Sciatic nerve (tissue), 2 donors: ENCODE results near the gene LPO. TPM values are rescaled to one million over a fixed set of nuclear protein-coding genes. Genes with fewer than 3 reads are reported as not detected.

Experiments
- ATAC-seq: fragments of 200-7000 bp; cut with Tn5 transposase; one replicate; pipeline ENCODE4 v1.9.1; 2020; ENCODE audit warnings: mild to moderate bottlenecking, moderate library complexity
- DNase-seq: peaks from one replicate; pipeline ENCODE4 v3.0.0-alpha.2; 2020; ENCODE audit warnings: low spot score
- intact Hi-C: fragments of 100-400 bp; cut with DNase I; formaldehyde crosslinking; loops from one replicate; pipeline ENCODE4 v1.14.2; 2022
- total RNA-seq: library from RNA; stranded (reverse); fragmentation: NEBNext Ultra II Directional; extraction: Animal tissue kit (Norgen Biotek cat#: 25700); gene quantifications from one replicate; pipeline ENCODE4 v1.2.1, GENCODE V29; 2021
- donor health status: DM: no; HTN: no; CAD: no.
- donor health status: DM: no; HTN: no; CAD: no.

The LPO gene
- total RNA-seq = not detected

DNA sequence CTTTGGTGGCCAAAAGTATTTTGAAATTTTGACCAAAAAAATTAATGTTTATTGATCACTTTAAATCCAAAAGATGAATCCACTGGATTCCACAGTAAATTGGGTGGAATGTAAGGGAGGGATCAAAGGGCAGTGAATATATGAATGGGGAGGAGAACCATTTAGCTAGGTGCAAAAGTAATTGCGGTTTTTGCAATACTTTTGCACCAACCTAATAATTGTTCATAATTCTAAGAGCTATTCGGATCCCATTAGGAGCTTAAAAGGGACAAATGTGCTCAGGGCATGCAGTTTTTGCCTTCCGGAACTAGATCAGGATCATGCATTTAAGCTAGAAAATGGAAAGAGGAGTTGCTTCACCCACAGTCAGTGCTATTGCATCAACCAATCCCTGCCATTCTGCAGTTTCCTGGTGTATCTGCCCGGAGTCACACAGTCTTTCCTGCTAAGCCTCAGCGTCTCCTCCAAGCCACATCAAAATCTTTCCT, at the start of gene LPO:
Gene LPO, plus strand, starts transcription at position 438 of the 488 bp plus-strand sequence. CDS start 4,396 bp downstream, outside the sequence.
- no peak for ATAC-seq
- DNase-seq = no peak
- intact Hi-C loops = no loop called here

- no peak for ATAC-seq
- intact Hi-C loops = no loop called here
- no peak for DNase-seq
Measured at GRCh38 chr17:58189436-58190146, 48.8 kb upstream of the LPO start.

GRCh38 chr17:58191241-58191896, 47.0 kb upstream of the LPO start:
- ATAC-seq = no peak
- no peak for DNase-seq
- intact Hi-C loops = no loop called here

DNA sequence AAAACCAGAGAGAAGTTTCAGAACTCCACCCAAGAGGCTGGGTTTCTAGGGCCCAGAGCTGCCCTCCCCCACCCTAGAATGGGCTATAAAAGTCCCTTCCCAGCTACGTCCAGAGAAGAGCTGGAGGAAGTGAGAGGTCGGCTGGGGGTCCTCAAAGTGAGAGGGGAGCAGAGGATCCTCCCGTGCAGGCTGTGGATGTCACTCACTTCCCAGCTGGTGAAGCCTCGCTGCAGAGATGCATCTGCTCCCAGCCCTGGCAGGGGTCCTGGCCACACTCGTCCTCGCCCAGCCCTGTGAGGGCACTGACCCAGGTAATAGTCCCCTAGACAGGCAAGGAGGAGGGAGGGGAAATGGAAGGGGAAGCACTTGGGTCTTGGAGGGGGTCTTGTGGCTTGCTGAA, 45.8 kb upstream of the LPO start, which contains the start of gene EPX:
Gene EPX, plus strand, starts transcription at position 115 of the 400 bp plus-strand sequence. Its CDS starts 121 bp downstream, at position 236.
- ATAC-seq (no peak), DNase-seq (no peak)
- intact Hi-C loops = no loop called here

- DNase-seq = no peak
- no peak for ATAC-seq
- intact Hi-C loops = no loop called here
Measured at GRCh38 chr17:58193641-58194255, 44.6 kb upstream of the LPO start.

DNA sequence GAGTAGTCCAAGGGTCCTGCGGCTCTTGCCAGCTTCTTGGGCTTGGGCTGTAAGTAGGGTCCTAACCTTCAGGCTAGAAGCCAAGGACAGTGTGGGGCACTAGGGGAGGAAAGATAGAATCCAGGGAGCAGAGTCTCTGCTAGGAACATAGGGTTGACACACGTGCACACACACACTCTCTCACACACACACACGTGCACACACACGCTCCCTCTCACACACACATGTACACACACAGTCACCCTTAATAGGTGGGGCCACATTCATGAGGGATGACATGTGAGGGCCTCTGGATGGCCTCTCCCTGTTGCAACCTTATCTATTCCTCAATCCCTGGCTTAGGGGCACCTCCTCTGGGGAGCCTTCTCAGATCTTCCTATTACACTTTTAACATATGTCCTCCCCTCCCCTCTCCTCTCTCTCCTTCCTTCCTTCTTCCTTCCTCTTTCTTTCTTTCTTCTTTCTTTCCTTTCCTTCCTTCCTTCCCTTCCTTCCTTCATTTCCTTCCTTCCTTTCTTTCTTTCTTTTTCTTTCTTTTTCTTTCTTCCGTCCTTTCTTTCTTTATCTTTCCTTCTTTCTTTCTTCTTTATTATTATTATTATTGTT, 42.8 kb upstream of the LPO start:
- intact Hi-C loops = no loop called here
- ATAC-seq = no peak
- DNase-seq = no peak

DNA sequence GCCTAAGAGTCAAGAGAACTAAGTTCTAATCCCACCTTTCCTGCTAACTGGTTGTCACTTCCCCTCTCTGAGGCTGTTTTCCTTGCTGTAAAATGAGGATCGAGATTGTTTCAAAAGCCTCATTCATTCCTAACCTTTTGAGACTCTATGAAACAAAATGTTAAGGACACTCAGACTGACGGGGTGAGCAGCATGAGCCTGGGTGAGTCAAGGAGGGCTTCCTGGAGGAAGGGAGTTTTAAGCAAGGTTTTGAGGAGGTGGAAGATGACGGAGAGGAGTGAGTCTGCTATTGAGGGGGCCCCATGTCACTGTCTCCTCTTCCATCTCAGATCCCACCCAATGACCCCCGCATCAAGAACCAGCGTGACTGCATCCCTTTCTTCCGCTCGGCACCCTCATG, 41.8 kb upstream of the LPO start:
- ATAC-seq = no peak
- intact Hi-C loops = no loop called here
- no peak for DNase-seq

DNA sequence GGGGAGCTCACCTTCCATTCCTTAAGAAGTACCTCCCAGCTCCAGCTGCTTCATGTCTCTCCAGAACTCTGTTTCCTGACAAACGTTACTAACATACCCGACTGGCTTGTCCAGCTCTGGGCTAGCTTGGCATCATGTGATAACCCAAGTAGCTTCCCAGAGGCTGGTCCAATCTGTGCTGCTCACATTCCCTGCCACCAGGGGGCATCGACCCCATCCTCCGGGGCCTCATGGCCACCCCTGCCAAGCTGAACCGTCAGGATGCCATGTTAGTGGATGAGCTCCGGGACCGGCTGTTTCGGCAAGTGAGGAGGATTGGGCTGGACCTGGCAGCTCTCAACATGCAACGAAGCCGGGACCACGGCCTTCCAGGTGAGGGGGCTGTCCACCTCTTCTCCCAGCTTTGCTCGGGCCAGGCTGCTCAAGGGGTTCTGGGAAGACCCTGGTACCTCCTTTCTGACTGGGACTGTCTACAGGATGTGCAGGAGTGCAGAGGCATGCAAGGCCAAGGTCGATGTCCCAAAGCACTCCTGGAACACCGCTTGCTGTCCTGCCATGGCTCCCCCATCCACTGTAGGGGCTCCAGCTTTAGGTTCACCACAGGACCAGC, 38.3 kb upstream of the LPO start:
- ATAC-seq (no peak), DNase-seq (no peak)
- intact Hi-C loops = no loop called here

DNA sequence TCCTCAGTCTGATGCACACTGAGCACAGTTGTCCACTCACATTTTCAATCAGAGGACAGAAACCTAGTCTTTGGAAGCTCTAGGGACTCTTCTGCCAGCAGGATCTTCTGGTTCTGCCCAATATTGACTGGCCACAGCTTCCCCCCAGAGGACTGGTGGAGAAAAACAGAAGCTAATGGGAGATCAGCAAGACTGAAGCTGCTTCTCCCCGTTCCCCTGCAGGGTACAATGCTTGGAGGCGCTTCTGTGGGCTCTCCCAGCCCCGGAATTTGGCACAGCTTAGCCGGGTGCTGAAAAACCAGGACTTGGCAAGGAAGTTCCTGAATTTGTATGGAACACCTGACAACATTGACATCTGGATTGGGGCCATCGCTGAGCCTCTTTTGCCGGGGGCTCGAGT, 35.5 kb upstream of the LPO start:
- DNase-seq (no peak), ATAC-seq (no peak)
- intact Hi-C loops = no loop called here

DNA sequence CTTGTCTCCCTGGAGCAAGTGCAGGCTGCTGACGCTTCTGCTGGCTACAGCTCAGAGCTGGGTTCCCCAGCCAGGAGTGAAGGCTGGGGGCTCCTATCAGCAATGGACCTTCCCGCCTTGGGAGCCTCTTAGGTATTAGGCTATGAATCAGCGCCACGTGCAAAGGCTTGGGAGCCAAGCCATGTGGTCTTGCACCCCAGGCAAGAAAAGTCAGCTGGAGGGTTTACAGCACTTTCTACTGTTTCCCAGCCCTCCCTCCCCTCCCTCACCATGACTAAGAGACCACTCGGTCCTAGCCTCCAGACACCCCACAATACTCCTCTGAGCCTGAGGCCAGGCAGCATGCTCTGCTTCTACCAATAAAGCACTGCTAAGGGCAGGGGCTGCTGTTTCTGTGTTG, 33.6 kb upstream of the LPO start:
- intact Hi-C loops = no loop called here
- no peak for ATAC-seq
- no peak for DNase-seq

GRCh38 chr17:58205936-58206335, 32.4 kb upstream of the LPO start:
- ATAC-seq (no peak), DNase-seq (no peak)
- intact Hi-C loops = no loop called here

DNA sequence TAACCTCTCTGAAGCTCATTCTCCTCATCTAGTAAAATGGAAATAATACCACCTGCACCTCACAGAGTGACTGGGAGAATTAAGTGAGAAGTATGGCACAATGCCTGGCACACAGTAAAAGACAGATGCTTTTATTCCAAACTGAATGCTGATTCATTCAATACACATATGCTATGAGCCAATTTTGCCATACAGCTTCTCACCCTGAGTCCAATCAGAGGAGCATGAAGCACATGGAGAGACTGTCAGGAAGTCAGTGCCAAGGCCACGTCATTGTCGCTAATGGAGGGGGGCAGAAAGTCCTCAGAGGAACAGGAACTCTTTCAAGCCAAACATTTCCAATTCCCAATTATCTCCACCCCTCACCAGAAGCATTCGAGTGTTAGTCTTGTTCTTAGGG, 30.9 kb upstream of the LPO start:
- no peak for ATAC-seq
- DNase-seq = no peak
- intact Hi-C loops = no loop called here

GRCh38 chr17:58208344-58208743, 30.0 kb upstream of the LPO start:
- no peak for DNase-seq
- no peak for ATAC-seq
- intact Hi-C loops = no loop called here

DNA sequence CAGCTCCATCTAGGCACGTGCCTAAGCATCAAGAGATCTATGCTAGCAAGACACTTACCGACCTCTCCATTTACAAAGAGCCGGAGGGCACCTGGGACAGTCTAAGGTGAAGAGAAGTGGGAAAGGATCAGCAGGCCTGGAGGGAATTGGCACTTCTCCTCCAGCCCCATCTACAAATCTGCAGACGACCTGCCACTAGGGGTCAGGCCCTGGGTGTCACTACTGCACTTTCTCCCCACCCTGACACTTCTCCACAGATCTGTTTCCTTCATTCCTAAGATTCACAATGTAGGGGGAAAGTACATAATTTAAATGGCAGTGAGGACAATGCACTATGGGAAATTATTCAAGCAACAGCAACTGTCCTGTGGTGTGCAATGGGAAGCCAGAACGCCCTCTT, 27.5 kb upstream of the LPO start:
- DNase-seq (no peak), ATAC-seq (no peak)
- intact Hi-C loops = no loop called here

- DNase-seq (no peak), ATAC-seq (no peak)
- intact Hi-C loops = no loop called here
Measured at GRCh38 chr17:58215685-58216084, 22.7 kb upstream of the LPO start.

- no peak for ATAC-seq
- intact Hi-C loops = no loop called here
- DNase-seq = no peak
Measured at GRCh38 chr17:58217766-58218165, 20.6 kb upstream of the LPO start.

DNA sequence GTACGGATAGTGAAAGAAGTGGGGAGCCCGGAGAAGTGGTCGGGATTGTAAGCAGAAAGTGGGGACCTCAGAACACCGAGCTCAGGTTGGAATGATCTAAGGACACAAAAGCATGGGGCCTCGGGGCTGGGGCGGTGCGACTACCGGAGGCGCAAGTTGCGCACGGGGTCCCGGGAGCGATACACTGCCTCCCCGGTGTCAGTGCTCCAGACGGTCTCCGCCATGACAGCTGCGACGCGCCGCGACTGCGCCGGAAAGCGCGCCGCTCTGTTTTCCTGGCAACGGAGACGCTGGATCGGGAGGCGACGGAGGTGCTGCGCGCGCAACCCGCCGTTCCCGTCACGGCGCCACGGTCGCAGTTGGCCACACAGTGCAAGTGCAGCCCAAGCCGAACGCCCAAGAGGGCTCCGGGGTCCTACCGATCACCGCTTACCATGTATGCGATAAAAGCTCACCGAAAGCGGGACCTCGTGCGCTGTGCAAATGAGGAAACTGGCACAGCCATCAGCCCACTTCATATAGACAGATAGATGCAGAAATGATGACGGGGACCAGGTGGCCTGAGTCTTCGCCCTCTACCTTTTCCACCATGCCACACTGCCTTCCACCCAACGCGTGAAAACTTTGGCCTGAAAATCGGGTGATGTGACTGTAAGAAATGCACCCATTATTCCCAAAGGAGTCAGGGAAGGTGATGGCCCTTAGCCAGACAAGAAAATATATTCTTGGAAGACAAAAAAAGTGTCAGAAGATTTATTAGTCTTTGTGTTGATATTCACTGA, 19.2 kb upstream of the LPO start, which contains the start of gene MKS1:
Gene MKS1, minus strand, starts transcription at position 249 of the 782 bp plus-strand sequence. Its CDS starts 25 bp downstream, at position 224.
- intact Hi-C loops = no loop called here
- DNase-seq (peak; percentile 95), ATAC-seq (peak; percentile 100)

DNA sequence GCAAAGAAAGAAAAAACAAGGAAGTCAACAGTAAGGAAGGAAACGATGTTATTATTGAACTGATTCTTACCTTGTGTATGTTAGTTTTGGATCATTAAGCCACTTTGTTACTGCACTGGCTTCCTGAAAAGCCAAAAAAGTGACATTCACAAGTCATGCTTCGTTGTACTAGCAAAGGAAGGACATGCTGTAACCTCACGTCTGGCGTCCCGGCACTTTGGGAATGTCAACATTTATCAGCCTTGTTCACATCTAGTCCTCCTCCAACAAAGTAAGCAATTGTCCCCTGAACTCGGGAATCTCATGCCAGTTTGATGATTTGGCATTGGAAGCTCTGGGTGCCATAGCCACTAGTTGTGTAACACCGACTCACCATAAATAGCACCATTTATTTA, 18.6 kb upstream of the LPO start:
- intact Hi-C loops = no loop called here
- ATAC-seq = no peak
- DNase-seq = no peak

GRCh38 chr17:58224315-58224714, 14.1 kb upstream of the LPO start:
- DNase-seq = no peak
- ATAC-seq = no peak
- intact Hi-C loops = no loop called here
